GM19240 (cell line): ENCODE data around the gene TSPAN3.

ENCODE experiments used
- DNase-seq: peaks from one replicate; pipeline ENCODE4 v3.0.0; 2011; ENCODE audit warnings: low spot score; ENCODE audit not compliant: insufficient read length

The TSPAN3 gene

GRCh38 chr15:77034695-77035489 lies 36.0 kb downstream of the TSPAN3 start:
- peak; percentile 60 for DNase-seq

GRCh38 chr15:77033729-77034671 lies 36.9 kb downstream of the TSPAN3 start:
- no peak for DNase-seq

- DNase-seq = no peak
Observed at GRCh38 chr15:77033417-77033728, 37.5 kb downstream of the TSPAN3 start.

GRCh38 chr15:77032647-77033416 lies 38.1 kb downstream of the TSPAN3 start:
- DNase-seq = no peak

- DNase-seq = no peak
Observed at GRCh38 chr15:77032052-77032646, 38.8 kb downstream of the TSPAN3 start.

GRCh38 chr15:77031376-77032050 lies 39.4 kb downstream of the TSPAN3 start:
- DNase-seq = no peak

GRCh38 chr15:77030928-77031375 lies 40.0 kb downstream of the TSPAN3 start:
- no peak for DNase-seq

GRCh38 chr15:77030048-77030927 lies 40.6 kb downstream of the TSPAN3 start:
- DNase-seq = no peak

- no peak for DNase-seq
Observed at GRCh38 chr15:77029166-77030047, 41.5 kb downstream of the TSPAN3 start.

- DNase-seq = no peak
Observed at GRCh38 chr15:77028451-77029165, 42.3 kb downstream of the TSPAN3 start.

- no peak for DNase-seq
Observed at GRCh38 chr15:77027697-77028450, 43.0 kb downstream of the TSPAN3 start.

- no peak for DNase-seq
Observed at GRCh38 chr15:77027111-77027696, 43.7 kb downstream of the TSPAN3 start.

- DNase-seq = no peak
Observed at GRCh38 chr15:77026501-77027110, 44.3 kb downstream of the TSPAN3 start.

GRCh38 chr15:77025941-77026411 lies 44.9 kb downstream of the TSPAN3 start:
- no peak for DNase-seq

- no peak for DNase-seq
Observed at GRCh38 chr15:77025083-77025901, 45.6 kb downstream of the TSPAN3 start.
